Measurements from ENCODE around the gene TBC1D22A. TPM values are rescaled to one million over a fixed set of nuclear protein-coding genes. Genes with fewer than 3 reads are reported as not detected.

TBC1D22A gene
- total RNA-seq, 2 experiments from 2014 or later: 22.3 to 43.9 TPM

DNA sequence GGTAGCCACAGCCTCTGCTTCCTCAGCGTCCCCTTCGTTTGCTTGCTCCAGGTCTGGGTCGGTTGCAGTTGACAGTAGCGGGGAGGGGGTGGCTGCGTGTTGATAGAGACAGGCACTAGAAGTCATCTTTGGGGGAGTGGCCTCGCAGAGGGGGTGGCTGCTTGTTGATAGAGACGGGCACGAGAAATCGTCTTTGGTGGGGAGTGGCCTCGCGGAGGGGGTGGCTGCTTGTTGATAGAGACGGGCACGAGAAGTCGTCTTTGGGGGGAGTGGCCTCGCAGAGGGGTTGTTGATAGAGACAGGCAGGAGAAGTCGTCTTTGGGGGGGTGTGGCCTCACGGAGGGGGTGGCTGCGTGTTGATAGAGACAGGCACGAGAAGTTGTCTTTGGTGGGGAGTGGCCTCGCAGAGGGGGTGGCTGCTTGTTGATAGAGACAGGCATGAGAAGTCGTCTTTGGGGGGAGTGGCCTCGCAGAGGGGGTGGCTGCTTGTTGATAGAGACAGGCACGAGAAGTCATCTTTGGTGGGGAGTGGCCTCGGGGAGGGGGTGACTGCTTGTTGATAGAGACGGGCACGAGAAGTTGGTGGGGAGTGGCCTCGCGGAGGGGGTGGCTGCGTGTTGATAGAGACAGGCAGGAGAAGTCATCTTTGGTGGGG lies 328.3 kb downstream of the TBC1D22A start:
- CTCF ChIA-PET (ENCODE audit: unreplicated experiment): no interaction called here
- Histone ChIP-seq H3K4me3 (ENCODE audit: low read depth, low read length, poor library complexity, severe bottlenecking) (no peak overlapping the region), H3K9me2 (ENCODE audit: insufficient read depth, low read length) (no peaks in the 10 kb centered on the region), H3K27ac (ENCODE audit: low read depth, low read length, poor library complexity, severe bottlenecking) (no peak overlapping the region), H2AFZ (ENCODE audit: low read length) (no peak overlapping the region), H4K20me1 (ENCODE audit: insufficient read depth, low read length) (no peaks in the 10 kb centered on the region), H3K4me2 (ENCODE audit: low read length) (no peak overlapping the region), H3K4me1 (ENCODE audit: insufficient read depth, low read length, poor library complexity, severe bottlenecking) (no peaks in the 10 kb centered on the region), H3K9me3 (ENCODE audit: low read length) (no peaks in the 10 kb centered on the region), H3K36me3 (ENCODE audit: insufficient read depth, low read length) (no peaks in the 10 kb centered on the region), H3K79me2 (ENCODE audit: insufficient read depth, low read depth, low read length) (no peaks in the 10 kb centered on the region)
- TF ChIP-seq, protein P1, sequence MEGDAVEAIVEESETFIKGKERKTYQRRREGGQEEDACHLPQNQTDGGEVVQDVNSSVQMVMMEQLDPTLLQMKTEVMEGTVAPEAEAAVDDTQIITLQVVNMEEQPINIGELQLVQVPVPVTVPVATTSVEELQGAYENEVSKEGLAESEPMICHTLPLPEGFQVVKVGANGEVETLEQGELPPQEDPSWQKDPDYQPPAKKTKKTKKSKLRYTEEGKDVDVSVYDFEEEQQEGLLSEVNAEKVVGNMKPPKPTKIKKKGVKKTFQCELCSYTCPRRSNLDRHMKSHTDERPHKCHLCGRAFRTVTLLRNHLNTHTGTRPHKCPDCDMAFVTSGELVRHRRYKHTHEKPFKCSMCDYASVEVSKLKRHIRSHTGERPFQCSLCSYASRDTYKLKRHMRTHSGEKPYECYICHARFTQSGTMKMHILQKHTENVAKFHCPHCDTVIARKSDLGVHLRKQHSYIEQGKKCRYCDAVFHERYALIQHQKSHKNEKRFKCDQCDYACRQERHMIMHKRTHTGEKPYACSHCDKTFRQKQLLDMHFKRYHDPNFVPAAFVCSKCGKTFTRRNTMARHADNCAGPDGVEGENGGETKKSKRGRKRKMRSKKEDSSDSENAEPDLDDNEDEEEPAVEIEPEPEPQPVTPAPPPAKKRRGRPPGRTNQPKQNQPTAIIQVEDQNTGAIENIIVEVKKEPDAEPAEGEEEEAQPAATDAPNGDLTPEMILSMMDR (conservative IDR thresholded peaks at IDR 0.05; ENCODE audit: low read length): no peak
- no peak for TF ChIP-seq EZH2phosphoT487 (IDR thresholded peaks at IDR 0.05; ENCODE audit: borderline replicate concordance, low read depth, low read length)
- DNase-seq (ENCODE audit: low spot score): no peak
- intact Hi-C loops (cut with micrococcal nuclease; ENCODE audit: unreplicated experiment): no loop called here
- POLR2A ChIA-PET: no interaction called here
- no TSS peak for BruUV-seq (replicated peaks)

DNA sequence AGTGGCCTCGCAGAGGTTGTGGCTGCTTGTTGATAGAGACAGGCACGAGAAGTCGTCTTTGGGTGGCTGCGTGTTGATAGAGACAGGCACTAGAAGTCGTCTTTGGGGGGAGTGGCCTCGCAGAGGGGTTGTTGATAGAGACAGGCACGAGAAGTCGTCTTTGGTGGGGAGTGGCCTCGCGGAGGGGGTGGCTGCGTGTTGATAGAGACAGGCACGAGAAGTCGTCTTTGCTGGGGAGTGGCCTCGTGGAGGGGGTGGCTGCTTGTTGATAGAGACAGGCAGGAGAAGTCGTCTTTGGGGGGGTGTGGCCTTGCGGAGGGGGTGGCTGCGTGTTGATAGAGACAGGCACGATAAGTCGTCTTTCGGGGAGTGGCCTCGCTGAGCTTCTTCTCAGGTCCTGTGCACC lies 328.8 kb downstream of the TBC1D22A start:
- no peaks in the 10 kb centered on the region for H3K36me3 ChIP-seq (ENCODE audit: insufficient read depth, low read length)
- no peaks in the 10 kb centered on the region for H4K20me1 ChIP-seq (ENCODE audit: insufficient read depth, low read length)
- no peak overlapping the region for H3K27ac ChIP-seq (ENCODE audit: low read depth, low read length, poor library complexity, severe bottlenecking)
- H3K4me3 ChIP-seq (ENCODE audit: low read depth, low read length, poor library complexity, severe bottlenecking): no peak overlapping the region
- intact Hi-C loops (cut with micrococcal nuclease; ENCODE audit: unreplicated experiment): no loop called here
- H3K4me2 ChIP-seq (ENCODE audit: low read length): no peak overlapping the region
- H3K79me2 ChIP-seq (ENCODE audit: insufficient read depth, low read depth, low read length): no peaks in the 10 kb centered on the region
- no peaks in the 10 kb centered on the region for H3K4me1 ChIP-seq (ENCODE audit: insufficient read depth, low read length, poor library complexity, severe bottlenecking)
- no peaks in the 10 kb centered on the region for H3K9me3 ChIP-seq (ENCODE audit: low read length)
- no TSS peak for BruUV-seq (replicated peaks)
- CTCF ChIA-PET (ENCODE audit: unreplicated experiment): no interaction called here
- TF ChIP-seq EZH2phosphoT487 (IDR thresholded peaks at IDR 0.05; ENCODE audit: borderline replicate concordance, low read depth, low read length): no peak
- TF ChIP-seq, protein P1 (conservative IDR thresholded peaks at IDR 0.05; ENCODE audit: low read length): no peak
- no peaks in the 10 kb centered on the region for H3K9me2 ChIP-seq (ENCODE audit: insufficient read depth, low read length)
- POLR2A ChIA-PET: no interaction called here
- H2AFZ ChIP-seq (ENCODE audit: low read length): no peak overlapping the region
- no peak for DNase-seq (ENCODE audit: low spot score)

DNA sequence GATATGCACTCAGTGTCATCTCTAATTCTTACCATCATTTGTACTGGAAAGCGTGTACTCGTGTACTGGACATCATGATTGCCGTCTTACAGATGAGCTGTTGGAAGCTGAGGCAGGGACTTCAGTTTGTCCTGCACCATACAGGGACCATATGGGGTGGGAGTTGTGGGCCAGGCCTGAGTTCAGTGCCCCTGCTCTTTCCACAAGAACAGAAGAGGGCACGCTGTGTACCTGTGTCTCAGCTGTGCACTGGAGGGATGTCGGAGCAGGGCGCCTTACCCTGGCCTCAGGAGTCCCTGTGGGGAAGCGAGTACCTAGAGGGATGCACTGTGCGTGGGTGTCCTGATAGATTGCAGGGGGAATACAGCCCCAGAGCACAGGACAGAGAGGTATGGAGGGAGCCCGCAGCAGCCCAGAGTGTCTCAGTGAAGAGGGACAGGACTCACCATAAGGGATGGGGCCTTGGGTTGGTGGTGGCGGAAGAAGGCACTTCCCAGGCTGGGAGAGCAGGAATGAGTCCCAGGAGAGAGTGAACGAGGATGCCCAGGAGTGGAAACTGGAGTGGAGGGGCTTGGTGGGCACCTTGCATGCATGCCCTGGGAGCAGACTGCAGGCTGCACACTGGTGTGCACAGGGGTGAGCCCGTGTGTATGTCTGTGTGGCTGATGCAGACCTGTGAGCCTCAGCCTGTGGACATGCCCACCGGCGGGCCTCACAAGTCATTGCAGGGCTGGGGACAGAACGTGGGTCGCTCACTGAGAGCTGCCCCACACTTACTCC lies 329.7 kb downstream of the TBC1D22A start:
- TF ChIP-seq, protein P1 (conservative IDR thresholded peaks at IDR 0.05; ENCODE audit: low read length): no peak
- no peak for TF ChIP-seq EZH2phosphoT487 (IDR thresholded peaks at IDR 0.05; ENCODE audit: borderline replicate concordance, low read depth, low read length)
- intact Hi-C loops (cut with micrococcal nuclease; ENCODE audit: unreplicated experiment): no loop called here
- H3K4me2 ChIP-seq (ENCODE audit: low read length): no peak overlapping the region
- ChIA-PET CTCF (ENCODE audit: unreplicated experiment) (no interaction called here), POLR2A (no interaction called here)
- no peak overlapping the region for H3K4me3 ChIP-seq (ENCODE audit: low read depth, low read length, poor library complexity, severe bottlenecking)
- no peaks in the 10 kb centered on the region for H3K4me1 ChIP-seq (ENCODE audit: insufficient read depth, low read length, poor library complexity, severe bottlenecking)
- H4K20me1 ChIP-seq (ENCODE audit: insufficient read depth, low read length): no peaks in the 10 kb centered on the region
- H3K9me3 ChIP-seq (ENCODE audit: low read length): no peaks in the 10 kb centered on the region
- BruUV-seq (replicated peaks): no TSS peak
- no peak overlapping the region for H2AFZ ChIP-seq (ENCODE audit: low read length)
- no peaks in the 10 kb centered on the region for H3K9me2 ChIP-seq (ENCODE audit: insufficient read depth, low read length)
- H3K27ac ChIP-seq (ENCODE audit: low read depth, low read length, poor library complexity, severe bottlenecking): no peak overlapping the region
- H3K36me3 ChIP-seq (ENCODE audit: insufficient read depth, low read length): no peaks in the 10 kb centered on the region
- no peaks in the 10 kb centered on the region for H3K79me2 ChIP-seq (ENCODE audit: insufficient read depth, low read depth, low read length)
- DNase-seq (ENCODE audit: low spot score): no peak

All from OCI-LY7 (cell line).